NCI-H2196 (cell line): Measurements from ENCODE around the gene ADAMTS17.

Experiments used
- DNase-seq: peaks from one replicate; lab custom pipeline; 2025; ENCODE audit not compliant: unreplicated experiment; lab: John Stamatoyannopoulos, UW

ADAMTS17 gene

DNA sequence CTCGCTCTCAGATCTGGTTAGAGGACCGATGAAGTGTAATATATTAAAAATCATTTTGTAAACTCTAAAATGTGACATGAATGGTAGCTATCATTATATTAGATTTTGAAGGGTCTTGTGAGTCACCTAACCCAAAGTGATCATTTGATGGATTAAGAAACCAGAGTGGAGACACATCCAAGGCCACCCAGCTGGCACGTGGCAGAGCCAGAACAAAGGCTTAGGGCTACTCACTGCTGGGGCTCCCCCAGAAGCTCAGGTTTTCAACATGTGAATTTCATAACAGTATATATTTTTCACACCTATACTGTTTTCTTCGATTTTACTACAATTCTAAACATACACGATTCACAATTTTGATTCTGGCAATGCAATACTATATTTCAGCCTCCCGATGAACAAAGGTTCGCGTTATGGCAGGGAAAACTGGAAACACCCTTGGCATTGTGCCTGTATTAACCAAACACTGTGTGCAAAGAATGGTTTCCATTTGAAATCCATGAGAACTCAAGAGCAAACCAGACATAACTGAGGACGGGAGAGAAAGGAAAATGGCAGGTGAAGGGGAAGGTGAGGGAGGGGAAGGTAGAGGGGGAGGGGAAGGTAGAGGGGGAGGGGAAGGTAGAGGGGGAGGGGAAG is 88.9 kb downstream of the ADAMTS17 start:
- DNase-seq = no peak

DNA sequence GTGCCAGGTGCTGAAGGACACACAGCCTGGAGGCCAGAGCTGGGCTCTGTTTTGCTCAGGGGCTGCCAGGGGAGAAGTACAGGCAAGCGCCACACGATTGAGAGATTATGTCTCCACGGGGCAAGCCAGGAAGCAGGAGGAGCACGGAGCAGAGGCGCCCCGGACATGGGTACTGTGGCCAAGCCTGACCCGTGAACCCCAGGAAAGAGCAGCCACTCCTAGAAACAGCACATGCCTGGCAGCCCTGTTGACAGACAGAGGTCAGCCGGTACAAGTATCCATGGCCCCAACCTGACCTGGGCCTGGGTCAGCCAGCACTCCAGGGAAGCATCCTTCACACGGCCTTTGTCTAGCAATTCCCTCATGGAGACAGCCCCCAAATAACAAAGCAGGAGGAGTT is 89.4 kb downstream of the ADAMTS17 start:
- no peak for DNase-seq

DNA sequence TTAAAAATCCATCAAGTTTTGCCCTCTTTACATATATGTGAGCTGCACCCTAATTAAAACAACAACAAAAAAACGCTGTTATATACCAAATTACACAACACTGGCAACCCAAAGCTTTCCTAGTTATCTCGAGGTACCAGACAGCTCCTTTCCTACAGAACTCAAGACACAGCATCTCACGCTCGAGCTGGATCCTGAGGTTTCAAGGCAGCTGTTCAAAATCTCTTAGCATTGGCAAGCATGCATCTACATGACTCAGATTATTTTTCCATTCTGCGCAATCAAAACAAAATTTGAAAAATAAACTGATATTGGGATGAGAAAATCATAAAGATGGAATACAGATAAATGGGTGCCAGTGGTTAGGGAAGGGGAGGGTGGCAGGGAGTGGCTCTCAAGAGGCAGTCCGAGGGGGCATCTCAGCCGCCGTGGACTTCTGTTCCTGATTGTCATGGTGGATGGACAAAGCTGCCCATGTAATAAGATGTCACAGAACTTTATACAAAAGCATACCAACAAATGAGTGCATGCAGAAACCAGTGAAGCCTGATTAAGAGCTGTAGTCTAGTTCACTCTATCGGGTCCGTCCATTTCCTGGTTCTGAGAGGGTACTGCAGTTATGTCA is 91.5 kb downstream of the ADAMTS17 start:
- no peak for DNase-seq

DNA sequence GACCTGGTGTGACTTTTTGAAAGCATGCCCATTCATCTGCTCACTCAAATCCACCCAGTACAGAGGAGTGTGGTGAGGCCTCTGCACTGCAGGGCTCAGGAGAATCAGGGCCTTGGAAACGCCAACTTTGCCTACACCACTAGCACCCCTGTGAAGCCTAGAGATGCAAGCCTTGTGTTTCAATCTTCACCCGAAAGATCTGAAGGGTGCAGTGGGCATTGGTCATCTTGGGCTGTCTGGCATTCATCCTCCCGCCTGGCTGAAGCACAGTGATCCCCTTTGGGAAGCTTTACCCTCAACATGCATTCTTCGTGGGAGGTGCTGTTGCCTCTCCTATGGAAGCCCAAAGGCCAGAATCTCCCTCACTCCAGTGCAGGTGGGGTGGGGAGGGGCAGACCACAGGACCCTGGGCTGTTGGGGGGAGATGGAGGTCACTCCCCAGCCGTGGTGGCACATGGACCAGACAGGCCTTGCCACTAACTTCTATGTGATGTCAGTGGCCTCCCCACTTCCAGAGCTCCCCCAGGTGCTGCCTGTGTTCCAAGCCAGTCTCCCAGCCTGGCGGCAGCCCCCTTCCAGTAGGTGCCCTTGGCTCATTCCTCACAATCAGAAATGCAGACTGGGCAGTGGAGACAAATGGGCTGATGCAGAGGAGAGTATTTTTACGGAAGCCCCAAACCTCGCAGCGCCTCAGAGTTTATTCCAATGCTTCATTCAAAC is 92.5 kb downstream of the ADAMTS17 start:
- no peak for DNase-seq

DNA sequence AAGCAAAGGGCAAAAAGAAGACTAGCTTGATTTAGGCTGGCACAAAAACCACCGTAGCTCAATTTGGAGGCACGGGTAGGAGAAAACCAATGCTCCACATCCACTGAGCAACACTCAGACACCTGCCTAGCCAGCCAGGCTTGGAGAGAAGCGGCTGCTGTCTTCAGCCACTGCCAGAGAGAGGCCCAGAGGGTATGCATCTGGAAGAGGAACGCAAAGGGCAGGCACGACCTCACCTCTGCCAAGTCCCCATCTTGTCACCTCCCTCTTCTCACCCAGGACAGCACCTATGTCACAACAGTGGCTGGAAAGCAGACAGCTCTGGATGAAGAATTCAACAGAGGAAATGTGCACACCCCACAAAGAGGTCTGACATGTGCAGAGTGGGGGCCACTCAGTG is 93.5 kb downstream of the ADAMTS17 start:
- no peak for DNase-seq

DNA sequence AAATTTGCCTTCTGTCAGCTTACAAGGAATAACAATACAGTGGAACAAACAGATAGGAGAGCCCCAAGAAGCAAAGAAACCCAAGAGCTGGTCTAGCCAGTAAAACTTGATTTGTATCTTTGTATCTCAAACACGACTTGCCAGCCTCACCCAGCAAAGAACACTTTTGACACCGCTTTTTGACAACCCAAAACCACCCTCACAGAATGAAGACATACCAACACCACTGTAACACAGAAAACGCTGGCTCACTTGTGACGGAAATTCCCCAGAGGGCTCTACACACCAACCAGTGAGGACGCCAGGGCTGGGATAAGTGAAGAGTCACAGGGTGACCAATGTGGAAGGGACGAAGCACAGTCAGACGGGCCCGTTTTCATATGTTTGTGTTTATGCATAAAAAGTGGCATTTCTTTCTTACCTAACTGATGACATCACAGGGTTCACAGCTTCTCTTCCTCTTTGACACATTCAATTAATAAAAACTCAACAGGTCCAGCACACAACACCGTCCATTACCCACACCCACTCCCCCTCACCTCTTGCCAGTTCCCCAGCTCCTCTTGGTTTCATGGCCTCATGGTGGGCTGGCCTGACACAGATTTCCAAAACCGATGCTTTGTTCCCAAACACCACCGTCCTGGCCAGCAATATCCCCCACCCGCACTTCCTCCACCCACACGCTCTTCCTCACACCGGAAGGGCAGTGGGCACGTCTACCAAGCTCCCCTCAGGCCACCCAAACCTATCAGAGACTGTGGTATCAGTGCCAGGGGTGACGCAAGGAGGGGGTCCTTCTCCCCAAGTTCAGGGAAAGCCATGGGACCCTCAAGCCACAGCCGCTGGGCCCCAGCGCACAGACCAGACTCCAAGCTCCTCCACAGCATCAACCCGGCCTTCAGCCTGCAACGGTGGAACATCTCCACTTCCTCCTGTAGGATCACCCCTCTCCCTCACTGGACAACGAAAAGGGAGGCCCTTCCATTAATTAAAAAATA is 94.2 kb downstream of the ADAMTS17 start:
- DNase-seq = no peak

DNA sequence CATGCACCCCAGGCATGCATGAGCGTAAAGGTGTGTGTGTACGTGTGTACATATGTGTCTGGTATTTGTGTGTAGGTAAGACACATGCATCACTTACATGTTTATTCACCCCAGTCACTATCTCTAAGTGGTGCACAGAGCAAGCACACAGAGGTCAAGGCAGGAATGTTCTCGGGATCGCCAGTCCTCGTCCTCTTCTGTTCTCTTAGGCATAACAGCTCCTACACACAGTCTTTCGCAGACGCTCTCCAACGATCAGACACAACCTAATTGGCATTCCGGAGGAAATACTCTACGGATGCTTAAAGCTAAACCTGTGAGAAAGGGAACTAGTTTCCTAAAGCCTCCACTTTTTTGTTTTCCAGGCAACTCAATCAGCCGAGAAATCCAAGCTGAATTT is 95.9 kb downstream of the ADAMTS17 start:
- no peak for DNase-seq

DNA sequence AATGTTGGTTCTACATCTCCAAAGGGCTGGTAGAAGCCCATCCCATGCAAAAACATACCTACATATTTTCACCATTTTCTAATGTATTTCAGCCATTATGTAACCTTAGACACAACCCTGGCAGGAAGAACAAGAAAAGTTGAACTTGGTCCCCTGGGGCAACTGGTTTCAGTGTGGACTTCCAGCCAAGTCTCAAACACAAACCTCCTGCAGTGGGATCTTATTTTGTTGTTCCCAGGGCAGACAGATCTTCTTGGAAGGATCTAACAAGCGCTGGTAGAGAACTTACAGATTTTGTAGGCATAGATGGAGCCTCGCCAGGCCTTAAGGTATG is 96.3 kb downstream of the ADAMTS17 start:
- DNase-seq = no peak

DNA sequence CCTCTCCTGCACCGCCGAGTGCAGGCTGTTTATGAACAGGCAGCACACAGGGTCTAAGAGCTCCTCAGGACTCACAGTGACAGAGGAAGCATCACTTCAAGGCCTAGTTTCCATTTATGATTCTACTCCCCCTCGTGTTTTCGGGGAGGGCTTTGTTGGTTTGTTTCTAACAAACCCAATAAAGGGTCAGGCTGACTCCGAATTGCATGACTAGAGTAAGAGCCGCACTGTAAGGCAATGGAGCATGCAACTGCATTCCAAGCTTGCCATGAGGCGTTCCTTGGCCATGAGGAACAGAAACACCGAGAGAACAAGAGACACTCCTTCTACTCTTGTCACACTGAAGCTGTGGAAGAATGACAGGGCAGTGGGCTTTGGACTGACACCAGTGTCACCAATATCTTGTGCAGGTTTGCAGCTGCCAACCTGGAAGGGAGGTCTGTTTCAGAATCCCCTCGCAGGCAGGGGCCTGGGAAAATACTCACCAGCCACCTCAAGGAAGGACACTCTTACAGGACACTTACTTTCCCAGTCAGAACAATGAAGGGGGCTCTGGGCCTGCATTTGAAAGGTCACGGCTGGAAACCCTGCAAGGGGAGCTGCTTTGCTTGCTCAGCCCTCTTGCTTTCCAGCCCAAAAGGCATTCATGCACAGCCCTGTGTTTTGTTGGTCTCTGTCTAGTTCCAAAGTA is 96.8 kb downstream of the ADAMTS17 start:
- no peak for DNase-seq

DNA sequence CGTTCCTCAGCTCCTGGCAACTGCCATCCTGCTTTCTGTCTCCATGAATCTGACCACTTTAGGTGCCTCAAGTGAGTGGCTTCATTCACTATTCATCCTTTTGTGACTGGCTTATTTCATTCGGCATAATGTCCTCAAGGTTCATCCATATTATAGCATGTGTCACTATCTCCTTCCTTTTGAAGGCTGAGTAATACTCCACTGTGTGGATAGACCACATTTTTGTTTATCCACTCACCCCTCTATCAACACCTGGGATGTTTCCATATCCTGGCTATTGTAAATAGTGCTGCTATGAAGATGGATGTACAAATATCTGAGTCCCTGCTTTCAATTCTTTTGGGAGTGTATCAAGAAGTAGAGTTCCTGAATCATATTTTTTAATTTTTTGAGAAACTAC is 98.8 kb downstream of the ADAMTS17 start:
- DNase-seq = no peak

DNA sequence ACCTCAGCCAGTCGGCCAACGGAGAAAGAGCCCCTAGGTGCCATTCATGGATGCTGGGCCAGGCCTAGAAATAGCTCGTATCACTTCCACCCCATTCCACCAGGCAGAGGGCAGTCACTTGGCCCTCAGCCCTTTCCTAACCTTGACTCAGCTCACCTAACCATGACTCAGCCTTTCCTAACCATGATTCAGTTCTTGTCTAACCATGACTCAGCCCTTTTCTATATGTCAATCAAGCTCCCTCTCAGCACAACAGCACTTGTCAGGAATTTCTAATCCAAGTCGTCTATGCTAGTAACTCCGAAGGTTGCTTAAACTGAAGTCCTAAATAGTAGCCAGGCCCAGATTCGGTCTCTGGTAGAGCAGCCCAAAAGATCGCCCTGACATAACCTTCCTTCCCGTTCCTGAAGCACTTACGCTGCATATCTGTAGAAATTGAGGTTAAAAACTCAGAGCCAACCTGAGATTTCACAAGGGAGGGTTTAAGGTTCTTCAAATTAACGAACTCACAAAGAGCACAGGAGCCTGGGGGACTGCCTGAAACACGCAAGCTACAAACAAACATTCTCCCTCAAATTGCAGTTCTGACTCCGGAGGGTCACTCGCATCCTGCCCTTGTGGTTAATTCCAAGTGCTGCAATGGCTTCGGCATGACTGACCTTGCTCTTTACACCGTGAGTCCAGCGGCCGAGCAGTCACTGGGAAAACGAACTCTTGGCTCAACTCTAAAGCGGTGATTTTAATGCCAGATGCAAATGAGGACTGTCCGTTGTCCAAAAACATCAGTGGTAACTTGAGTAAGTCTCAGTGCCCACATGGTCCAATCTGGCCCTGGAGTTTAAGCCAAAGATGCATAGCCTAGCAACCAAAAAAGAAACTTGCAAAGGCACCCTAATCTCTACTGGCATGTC is 99.9 kb downstream of the ADAMTS17 start:
- no peak for DNase-seq

DNA sequence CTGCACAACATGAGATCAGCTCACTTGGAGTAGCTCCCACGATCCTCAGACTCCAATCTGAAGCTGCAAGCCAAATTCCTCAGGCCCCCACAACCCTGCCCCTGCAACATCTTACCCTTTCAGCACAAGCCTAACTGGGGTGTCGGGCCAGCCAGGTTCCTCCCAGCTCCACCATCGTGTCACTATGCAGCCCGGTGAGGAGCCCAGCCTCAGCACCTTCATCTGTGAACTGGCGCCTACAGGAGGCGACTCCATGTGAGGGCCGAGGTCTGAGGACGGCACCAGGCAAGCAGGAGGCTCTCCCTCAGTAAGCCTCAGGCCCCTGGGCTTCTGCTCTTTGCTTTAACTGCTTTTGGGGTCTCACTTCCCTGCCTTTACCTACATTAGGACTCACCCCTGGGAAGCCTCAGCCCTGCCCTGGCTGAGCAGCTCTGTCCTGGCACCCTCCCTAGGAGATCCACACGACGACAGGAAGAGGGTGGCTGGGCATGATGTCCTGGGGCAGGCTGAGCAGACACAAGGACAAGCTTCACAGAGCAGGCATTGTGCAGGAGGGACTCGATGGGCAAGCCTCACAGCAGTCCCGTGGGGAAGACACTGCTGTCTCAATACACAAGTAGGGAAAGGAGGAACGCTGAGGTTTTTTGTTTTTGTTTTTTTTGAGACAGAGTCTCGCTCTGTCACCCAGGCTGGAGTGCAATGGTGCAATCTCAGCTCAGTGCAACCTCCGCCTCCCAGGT is 104.6 kb downstream of the ADAMTS17 start:
- no peak for DNase-seq

DNA sequence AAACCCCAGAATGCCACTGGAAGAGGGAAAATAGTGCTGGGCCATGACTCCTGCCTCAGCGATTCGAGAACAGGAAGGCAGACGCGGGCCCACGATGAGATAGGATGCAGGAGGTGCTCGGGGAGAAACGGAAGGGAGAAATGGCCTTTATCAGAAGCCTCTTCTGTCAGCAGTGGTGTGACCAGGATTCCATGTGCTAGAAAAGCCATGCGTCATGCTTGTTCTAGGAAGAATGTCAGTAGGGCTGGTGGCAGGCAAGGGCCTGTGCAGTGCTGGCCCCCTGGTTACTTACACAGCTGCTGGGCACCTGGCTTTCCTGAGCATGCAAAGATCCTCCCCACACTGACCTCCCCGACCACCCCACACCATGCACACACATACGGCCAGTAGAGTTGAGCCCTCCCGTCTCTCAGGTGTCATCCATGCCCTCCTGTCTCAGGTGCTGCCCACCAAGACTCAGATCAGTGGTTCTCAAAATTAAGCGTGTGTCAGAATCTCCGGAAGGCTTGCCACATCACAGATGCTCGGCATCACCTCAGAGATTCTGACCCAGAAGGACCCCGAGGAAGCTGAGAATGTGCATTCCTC is 106.7 kb downstream of the ADAMTS17 start:
- no peak for DNase-seq

DNA sequence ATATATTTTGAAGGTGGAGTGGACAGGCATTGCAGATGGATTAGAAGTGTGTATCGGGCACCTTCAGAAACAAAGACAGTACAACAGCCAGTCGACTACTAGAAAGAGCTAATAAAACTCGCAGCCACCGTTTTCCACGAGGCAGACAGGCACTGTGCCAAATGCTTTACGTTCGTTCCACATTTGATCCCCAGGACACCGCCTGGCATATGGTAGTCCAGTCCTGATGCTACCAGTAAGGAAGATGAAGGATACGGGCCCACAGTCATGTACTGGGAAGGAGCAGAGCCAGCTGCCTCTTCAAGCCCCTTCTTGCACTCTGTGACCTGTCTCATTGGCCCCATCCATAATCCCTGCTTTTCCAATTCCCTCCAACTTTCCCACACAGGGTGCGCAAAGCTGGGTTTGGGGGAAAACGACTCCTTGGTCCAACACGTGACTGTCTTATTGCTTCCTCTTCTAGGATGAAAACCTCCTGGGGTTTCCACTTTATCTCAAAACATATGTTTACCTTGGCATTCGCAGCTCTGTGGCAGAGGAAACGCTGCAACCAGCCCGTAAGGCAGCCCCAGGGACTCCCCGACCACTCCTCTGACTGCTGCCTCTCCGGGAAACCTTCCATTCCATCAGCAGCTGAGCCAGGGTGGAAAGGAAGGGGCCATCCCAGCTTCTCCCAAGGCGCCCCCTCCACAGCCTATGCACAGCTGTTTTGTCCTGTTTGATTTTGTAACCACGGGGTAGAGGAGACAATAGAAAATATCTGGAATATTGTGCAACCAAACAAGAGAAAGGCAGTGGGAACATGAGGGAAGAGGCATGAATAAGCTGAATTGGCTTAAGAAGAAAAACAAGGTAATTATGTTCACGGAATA is 107.4 kb downstream of the ADAMTS17 start:
- DNase-seq = no peak

DNA sequence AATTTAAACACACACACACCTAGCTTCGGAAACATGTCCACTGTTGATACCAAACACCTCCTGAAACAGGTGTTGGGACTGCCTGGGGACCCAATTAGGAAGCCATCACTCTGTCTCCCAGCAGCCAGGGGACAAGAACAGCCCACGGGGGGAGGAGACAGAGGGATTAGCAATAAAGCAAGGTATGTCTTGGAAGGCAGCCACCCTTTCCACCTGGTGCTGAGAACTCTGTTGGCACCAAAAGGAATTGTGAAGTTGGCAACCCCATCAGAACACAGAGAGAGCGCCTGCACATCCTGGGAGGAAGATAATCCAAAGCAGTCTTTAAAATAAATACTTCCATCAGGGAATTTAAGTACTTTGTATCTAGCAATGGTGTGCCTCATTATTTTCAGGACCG is 111.0 kb downstream of the ADAMTS17 start:
- DNase-seq = no peak

DNA sequence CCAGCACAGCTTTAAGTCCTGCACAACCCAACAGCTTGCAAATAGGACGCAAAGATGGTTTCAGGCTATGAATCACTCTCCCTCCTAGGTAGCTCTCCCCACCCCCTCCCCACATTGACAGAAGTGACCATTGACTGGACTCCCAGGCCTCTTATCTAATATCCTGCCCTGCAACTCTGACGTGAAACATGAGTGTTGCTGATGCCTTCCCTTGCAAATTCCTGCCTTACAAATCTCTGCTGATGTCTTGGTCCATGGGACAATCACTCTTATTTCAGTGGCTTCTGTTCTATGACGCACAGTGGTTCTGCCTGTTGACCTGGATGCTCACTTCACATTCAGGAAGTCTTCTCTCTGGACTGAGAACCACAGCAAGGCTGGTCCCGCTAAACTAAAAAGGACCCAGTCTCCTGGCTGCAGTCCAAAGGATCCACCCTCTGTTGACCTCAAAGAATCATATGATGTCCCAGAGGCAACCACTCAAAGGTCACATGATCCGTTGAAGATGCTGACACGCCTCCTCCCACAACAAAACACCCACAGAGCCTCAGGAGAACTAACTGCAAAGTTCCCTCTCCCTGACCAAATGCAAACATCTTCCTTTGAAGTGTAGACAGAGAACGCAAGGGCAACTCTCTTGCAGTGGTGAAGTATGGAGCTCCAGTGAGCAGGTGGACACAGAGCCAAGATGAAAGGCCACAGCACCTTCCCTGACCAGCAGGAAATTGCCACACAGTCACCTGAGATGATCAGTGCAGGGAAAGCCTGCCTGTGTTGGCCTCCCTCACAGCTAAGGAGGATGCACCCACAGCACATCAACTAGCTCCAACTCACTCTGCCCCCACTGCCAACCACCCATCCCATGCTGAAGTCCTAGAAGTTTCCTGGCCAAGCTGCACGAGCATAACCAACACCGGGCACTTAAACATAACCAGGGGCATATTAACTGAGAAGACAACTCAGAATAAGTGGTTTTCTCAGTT is 112.3 kb downstream of the ADAMTS17 start:
- no peak for DNase-seq

DNA sequence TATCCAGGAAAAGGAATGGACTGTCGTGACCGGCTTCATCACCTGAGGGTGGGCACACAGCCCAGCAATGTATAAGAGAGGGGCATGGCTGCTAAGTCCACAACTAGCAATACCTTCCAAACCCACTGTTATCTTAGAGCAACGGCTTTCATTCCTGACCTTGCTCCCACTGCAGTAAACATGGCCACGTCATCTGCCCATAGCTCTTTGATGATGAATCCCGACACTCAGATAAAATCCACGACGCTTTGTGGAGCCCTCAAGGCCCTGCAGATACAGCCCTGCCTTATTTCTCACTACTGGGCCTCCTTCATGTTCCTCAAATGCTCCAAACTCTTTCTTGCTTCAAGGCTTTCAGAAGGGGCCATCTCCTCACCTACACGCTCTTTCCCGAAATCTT is 114.0 kb downstream of the ADAMTS17 start:
- DNase-seq = no peak
